SK-N-MC (cell line): ENCODE data around the gene RTKN.

Experiments used
- EZH2 ChIP-seq: fragments of 200-600 bp; sonication (generic); IDR thresholded peaks from one replicate; pipeline ENCODE4 v1.6.1; 2017; ENCODE audit warnings: antibody characterized with exemption
- FOXP2 ChIP-seq: optimal IDR thresholded peaks from 2 replicates; pipeline ENCODE3; 2011; ENCODE audit warnings: mild to moderate bottlenecking, moderate library complexity; ENCODE audit not compliant: insufficient read depth; ENCODE audit errors: extremely low read length, control extremely low read depth
- POLR2AphosphoS5 ChIP-seq: IDR thresholded peaks from 2 replicates; pipeline ENCODE4 v1.6.1; 2012; ENCODE audit warnings: mild to moderate bottlenecking, low read depth, low read length, borderline replicate concordance

DNA sequence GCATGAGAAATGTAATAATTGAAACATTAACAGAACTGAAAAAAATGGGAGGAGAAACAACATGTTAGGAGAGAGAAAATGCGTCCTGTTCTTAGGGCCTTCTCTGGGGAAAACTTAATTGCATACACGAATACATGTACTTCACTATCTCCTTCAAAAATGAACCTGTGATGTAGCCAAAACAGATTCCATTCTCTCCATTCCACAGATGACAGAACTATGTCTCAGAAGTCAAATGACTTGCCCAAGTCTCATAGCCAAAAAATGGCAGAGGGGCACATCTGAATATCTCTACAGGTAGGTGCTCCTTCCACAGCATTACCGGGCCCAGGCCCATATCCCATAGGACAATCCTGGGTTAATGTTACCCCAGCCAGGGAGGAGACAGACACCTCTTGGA is 57.7 kb downstream of the RTKN start:
- TF ChIP-seq EZH2 (no peak), POLR2AphosphoS5 (no peak), FOXP2 (no peak)
